Measurements from ENCODE around the gene NOC4L. TPM values are rescaled to one million over a fixed set of nuclear protein-coding genes. Genes with fewer than 3 reads are reported as not detected.
A peak's percentile ranks its signal among the peaks of the same experiment; 100 is the strongest.

The NOC4L gene
- total RNA-seq, 1 experiment from 2014 or later = 62.5 TPM

- CTCF ChIA-PET = no interaction called here
- Mint-ChIP-seq H3K4me3 (ENCODE audit: low read depth, unreplicated experiment) (no peak overlapping the region), H3K27ac (ENCODE audit: unreplicated experiment) (no peak overlapping the region), H3K9me3 (ENCODE audit: low read depth, unreplicated experiment) (no peaks in the 10 kb centered on the region), H3K4me1 (ENCODE audit: low read depth, unreplicated experiment) (peaks cover 16% of the 10 kb centered on the region), H3K36me3 (ENCODE audit: insufficient read depth, unreplicated experiment) (no peaks in the 10 kb centered on the region), H3K27me3 (ENCODE audit: unreplicated experiment) (peaks cover 44% of the 10 kb centered on the region)
- TF ChIP-seq, protein P1, sequence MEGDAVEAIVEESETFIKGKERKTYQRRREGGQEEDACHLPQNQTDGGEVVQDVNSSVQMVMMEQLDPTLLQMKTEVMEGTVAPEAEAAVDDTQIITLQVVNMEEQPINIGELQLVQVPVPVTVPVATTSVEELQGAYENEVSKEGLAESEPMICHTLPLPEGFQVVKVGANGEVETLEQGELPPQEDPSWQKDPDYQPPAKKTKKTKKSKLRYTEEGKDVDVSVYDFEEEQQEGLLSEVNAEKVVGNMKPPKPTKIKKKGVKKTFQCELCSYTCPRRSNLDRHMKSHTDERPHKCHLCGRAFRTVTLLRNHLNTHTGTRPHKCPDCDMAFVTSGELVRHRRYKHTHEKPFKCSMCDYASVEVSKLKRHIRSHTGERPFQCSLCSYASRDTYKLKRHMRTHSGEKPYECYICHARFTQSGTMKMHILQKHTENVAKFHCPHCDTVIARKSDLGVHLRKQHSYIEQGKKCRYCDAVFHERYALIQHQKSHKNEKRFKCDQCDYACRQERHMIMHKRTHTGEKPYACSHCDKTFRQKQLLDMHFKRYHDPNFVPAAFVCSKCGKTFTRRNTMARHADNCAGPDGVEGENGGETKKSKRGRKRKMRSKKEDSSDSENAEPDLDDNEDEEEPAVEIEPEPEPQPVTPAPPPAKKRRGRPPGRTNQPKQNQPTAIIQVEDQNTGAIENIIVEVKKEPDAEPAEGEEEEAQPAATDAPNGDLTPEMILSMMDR (IDR thresholded peaks at IDR 0.05; ENCODE audit: unreplicated experiment) = no peak
- BruUV-seq (replicated peaks) = no TSS peak
- intact Hi-C loops (cut with micrococcal nuclease; ENCODE audit: unreplicated experiment) = no loop called here
- peak; percentile 53 for DNase-seq
Observed at GRCh38 chr12:132159555-132160003, 15.3 kb downstream of the NOC4L start.

GRCh38 chr12:132160016-132160415 is 15.8 kb downstream of the NOC4L start:
- CTCF ChIA-PET = no interaction called here

DNA sequence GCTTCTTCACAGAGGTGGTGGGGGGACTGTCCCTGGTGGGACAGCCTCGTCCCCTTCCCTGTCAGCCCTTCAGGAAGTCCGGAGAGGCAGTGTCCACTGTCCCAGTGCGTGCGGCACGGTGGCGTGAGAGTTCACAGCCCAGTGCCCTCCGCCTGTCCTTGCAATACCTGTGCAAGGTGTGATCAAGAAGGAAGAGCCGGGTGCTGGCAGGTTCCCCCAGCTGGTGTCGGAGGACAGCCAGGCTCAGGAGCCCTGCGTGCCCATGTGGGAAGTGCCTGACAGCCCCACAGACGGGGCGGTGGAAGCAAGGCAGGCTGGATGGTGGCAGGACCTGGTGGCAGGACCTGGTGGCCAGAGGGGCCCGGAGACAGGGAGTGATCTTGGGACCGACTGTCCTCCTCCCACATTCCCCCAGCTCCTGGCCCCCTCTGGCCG is 16.4 kb downstream of the NOC4L start:
- TF ChIP-seq, protein P1 (IDR thresholded peaks at IDR 0.05; ENCODE audit: unreplicated experiment) = no peak
- DNase-seq = no peak
- H3K9me3 Mint-ChIP-seq (ENCODE audit: low read depth, unreplicated experiment) = no peaks in the 10 kb centered on the region
- H3K4me3 Mint-ChIP-seq (ENCODE audit: low read depth, unreplicated experiment) = no peak overlapping the region
- H3K4me1 Mint-ChIP-seq (ENCODE audit: low read depth, unreplicated experiment) = peaks cover 16% of the 10 kb centered on the region
- H3K27ac Mint-ChIP-seq (ENCODE audit: unreplicated experiment) = no peak overlapping the region
- no TSS peak for BruUV-seq (replicated peaks)
- intact Hi-C loops (cut with micrococcal nuclease; ENCODE audit: unreplicated experiment) = no loop called here
- no peaks in the 10 kb centered on the region for H3K36me3 Mint-ChIP-seq (ENCODE audit: insufficient read depth, unreplicated experiment)
- CTCF ChIA-PET = interaction anchor here (1.1 to 3.1 kb wide), 2 partner anchors 253 to 454 kb away, joined by 3 to 13 read pairs; no protein-coding TSS in a partner anchor
- H3K27me3 Mint-ChIP-seq (ENCODE audit: unreplicated experiment) = peaks cover 49% of the 10 kb centered on the region

More at GRCh38 chr12:132160016-132160415, 15.8 kb downstream of the NOC4L start:
- no TSS peak for BruUV-seq (replicated peaks)
- no peaks in the 10 kb centered on the region for H3K36me3 Mint-ChIP-seq (ENCODE audit: insufficient read depth, unreplicated experiment)
- no peak overlapping the region for H3K27ac Mint-ChIP-seq (ENCODE audit: unreplicated experiment)
- DNase-seq = no peak
- no peak overlapping the region for H3K4me3 Mint-ChIP-seq (ENCODE audit: low read depth, unreplicated experiment)
- intact Hi-C loops (cut with micrococcal nuclease; ENCODE audit: unreplicated experiment) = no loop called here
- no peaks in the 10 kb centered on the region for H3K9me3 Mint-ChIP-seq (ENCODE audit: low read depth, unreplicated experiment)
- TF ChIP-seq, protein P1 (IDR thresholded peaks at IDR 0.05; ENCODE audit: unreplicated experiment) = no peak
- peaks cover 16% of the 10 kb centered on the region for H3K4me1 Mint-ChIP-seq (ENCODE audit: low read depth, unreplicated experiment)
- H3K27me3 Mint-ChIP-seq (ENCODE audit: unreplicated experiment) = peaks cover 48% of the 10 kb centered on the region

DNA sequence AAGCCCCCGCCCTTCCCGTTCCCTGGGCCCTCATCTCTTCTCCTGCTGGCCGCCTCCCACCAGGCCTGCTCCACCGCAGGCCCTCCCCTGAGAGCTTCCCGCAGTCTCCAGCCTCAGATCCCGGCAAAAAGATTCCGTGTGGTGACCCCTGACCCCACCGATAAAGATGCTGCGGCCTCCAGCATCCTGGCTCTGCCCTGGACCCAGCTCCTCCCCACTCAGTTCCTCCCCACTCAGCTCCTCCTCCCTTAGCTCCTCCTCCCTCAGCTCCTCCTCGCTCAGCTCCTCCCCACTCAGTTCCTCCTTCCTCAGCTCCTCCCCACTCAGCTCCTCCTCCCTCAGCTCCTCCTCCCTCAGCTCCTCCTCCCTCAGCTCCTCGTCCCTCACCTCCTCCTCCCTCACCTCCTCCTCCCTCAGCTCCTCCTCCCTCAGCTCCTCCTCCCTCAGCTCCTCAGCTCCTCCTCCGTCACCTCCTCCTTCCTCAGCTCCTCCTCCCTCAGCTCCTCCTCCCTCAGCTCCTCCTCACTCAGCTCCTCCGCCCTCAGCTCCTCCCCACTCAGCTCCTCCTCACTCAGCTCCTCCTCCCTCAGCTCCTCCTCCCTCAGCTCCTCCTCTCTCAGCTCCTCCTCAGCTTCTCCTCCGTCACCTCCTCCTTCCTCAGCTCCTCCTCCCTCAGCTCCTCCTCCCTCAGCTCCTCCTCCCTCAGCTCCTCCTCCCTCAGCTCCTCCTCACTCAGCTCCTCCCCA is 17.0 kb downstream of the NOC4L start:
- peaks cover 2% of the 10 kb centered on the region for H3K9me3 Mint-ChIP-seq (ENCODE audit: low read depth, unreplicated experiment)
- DNase-seq = no peak

More for the DNA sequence above, 17.0 kb downstream of the NOC4L start:
- Mint-ChIP-seq H3K36me3 (ENCODE audit: insufficient read depth, unreplicated experiment) (peaks cover 4% of the 10 kb centered on the region), H3K27ac (ENCODE audit: unreplicated experiment) (no peak overlapping the region), H3K4me3 (ENCODE audit: low read depth, unreplicated experiment) (no peak overlapping the region), H3K4me1 (ENCODE audit: low read depth, unreplicated experiment) (peaks cover 16% of the 10 kb centered on the region), H3K27me3 (ENCODE audit: unreplicated experiment) (peaks cover 55% of the 10 kb centered on the region)
- TF ChIP-seq, protein P1 (IDR thresholded peaks at IDR 0.05; ENCODE audit: unreplicated experiment) = no peak
- no TSS peak for BruUV-seq (replicated peaks)
- intact Hi-C loops (cut with micrococcal nuclease; ENCODE audit: unreplicated experiment) = no loop called here
- CTCF ChIA-PET = interaction anchor here (0.6 to 3.1 kb wide), 7 partner anchors 7 to 454 kb away, joined by 3 to 13 read pairs (median 7); no protein-coding TSS in a partner anchor
